Hindlimb muscle (tissue), 1 donor: ENCODE results near the gene CYTH1. TPM values are rescaled to one million over a fixed set of nuclear protein-coding genes. Genes with fewer than 3 reads are reported as not detected.

Experiments used
- DNase-seq: peaks from one replicate; pipeline ENCODE4 v3.0.0-alpha.2; 2013
- polyA plus RNA-seq: library from polyadenylated mRNA; unstranded; fragments of 120-200 nt; gene quantifications from one replicate; pipeline ENCODE4 v1.2.1, GENCODE V29; 2013; ENCODE audit not compliant: insufficient read length

CYTH1 gene, protein sequence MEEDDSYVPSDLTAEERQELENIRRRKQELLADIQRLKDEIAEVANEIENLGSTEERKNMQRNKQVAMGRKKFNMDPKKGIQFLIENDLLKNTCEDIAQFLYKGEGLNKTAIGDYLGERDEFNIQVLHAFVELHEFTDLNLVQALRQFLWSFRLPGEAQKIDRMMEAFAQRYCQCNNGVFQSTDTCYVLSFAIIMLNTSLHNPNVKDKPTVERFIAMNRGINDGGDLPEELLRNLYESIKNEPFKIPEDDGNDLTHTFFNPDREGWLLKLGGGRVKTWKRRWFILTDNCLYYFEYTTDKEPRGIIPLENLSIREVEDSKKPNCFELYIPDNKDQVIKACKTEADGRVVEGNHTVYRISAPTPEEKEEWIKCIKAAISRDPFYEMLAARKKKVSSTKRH
- 22.1 TPM for polyA plus RNA-seq

DNA sequence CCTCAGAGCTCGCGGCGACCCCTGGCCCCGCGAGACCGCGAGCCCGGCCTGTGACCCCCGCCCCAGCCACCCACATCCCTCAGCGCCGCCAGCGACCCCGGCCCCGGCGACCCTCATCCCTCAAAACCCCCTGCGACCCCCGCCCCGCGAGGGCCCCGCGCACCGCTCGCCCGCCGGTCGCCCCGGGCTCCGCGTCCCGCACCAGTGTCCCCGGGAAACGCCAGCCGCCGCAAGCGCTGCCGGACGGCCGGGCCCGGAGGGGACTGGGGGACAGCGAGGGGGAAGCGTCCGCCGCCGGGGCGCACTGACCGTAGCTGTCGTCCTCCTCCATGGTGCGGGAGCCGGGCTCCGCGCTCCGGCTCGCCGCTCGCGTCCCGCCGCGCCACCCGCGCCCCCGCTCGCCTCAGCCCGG is at the start of gene CYTH1:
Gene CYTH1, minus strand, starts transcription at position 381 of the 412 bp plus-strand sequence. Its CDS starts 50 bp downstream, at position 331.
- no peak for DNase-seq

DNA sequence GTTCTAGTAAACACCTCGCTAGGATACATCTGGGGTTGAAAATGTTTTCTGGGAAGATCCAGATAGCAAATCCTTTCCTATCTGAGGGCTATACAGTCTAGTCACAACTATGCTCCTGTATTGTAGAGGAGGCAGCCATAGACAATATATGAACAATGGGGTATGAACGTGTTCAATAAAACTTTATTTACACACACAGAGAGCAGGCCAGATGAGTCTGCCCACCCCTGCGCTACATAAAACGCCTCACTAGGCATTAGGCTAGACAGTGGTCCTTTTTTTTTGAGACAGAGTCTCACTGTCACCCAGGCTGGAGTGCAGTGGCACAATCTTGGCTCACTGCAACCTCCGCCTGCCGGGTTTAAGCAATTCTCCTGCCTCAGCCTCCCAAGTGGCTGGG is 47.4 kb upstream of the CYTH1 start:
- no peak for DNase-seq

DNA sequence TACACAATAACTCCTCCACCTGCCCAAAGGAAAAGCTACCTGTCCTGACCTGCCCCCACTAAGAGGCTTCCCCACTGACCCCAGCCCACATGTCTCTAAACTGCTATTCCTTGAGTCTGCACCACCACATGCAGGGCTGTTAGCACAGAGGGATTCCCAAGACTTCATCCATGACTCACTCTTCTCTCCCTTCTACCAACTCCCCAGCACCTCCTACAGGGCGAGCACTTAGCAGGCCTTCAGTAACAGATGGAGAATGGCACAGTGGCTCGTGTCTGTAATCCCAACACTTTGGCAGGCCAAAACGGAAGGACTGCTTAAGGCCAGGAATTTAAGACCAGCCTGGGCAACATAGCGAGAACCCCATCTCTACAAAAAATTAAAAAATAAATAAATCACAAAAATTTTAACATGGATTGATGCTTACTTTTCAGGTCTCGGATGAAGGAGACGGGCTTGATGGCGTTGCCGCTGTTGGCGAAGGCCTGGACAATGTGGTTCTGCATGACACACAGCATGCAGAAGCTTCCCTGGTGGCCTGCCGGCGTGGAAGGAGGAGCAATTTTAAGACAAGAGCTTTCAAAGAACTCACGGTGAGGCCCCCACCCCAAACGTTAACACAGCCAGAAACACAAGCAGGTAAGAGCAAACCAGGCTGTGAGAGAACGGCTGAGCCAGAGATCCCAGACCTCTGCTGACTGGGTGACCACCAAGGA is 46.6 kb upstream of the CYTH1 start:
- no peak for DNase-seq

DNA sequence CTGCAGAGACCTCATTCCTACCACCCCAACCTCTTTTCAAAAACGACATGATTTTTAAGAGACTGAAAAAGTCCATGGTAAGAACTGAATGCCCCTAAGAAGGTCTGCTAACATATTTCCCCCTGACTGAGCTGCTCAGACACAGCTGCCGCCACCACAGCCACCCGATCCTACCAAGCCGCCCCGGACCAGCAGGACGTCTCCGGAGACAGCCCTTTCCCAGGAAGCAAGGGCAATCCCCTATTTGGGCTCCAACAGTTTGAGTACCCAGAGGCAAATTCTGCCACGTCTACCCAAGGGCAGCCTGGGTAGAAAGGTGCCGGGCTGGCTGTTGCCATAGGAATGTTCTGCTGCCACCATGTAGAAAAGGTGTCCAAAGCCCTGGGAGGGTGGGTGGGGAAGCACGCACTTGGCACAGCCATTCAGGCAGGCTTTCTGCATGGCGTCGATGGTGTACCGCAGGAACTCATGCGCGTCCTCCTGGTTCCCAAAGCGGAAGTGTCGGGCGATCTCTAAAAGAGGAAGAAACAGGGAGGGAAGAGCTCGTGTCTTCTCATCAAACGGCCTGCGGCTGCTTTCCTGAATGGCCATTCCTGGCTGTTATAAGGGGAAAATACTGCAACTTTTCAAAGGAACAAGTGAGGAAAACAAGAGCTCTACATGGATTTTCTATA is 44.9 kb upstream of the CYTH1 start:
- DNase-seq: no peak

GRCh38 chr17:78826421-78826820 is 44.3 kb upstream of the CYTH1 start:
- no peak for DNase-seq

DNA sequence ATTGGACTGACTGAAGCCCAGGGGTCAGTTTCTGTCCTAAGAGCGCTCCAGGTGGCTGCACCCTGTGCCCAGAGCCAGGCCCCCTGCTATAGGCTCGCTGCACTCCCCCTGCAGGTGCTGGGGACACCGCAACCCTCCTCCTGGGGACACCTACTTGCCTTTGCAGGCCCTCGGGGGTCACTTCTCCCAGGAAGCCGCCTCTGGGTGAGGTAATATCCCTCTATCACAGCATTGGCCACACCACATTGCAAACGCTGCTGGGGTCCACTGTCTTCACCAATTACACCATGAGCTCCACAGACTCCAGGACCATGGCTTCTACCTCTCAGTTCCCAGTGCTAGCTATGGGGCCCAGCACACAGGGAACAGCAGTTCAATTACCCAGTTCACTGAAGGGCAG is 43.6 kb upstream of the CYTH1 start:
- DNase-seq: no peak

DNA sequence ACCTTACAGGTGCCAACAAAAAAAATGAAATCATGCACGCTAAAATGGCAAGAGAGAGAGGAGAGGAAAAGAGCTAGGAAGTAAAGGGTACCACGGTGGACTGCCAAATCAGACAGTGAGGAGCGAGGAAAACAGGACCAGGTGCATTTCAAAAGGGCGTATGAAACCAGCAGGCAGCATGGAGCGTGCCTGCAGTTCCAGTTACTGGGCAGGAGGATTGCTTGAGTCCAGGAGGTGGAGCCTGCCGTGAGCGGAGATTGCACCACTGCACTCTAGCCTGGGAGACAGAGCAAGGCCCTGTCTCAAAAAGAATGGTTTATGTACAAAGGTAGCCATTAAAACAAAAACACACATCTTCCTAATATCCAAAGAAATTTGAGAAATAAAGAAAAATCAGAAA is 42.2 kb upstream of the CYTH1 start:
- no peak for DNase-seq

GRCh38 chr17:78823282-78824046 is 41.4 kb upstream of the CYTH1 start:
- DNase-seq: no peak

GRCh38 chr17:78822552-78822951 is 40.5 kb upstream of the CYTH1 start:
- no peak for DNase-seq

DNA sequence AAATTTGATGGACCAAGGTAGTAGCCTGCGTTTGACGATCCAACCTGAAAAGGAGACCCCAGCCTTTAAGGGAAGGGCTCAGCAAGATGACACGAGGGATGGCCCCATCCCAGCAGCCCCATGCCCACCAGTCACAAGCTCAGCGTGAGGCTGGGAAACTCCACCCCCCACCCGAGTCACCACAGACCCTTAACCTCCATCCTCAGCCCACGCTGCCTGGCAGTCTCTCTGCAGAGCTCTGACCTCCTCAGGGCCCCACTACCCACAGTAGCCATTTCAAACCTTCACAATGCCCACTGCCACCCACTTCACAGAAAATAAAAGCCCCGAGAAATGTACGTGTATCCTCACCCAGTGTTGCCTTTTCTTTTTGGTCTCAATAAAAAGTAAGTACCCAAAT is 39.9 kb upstream of the CYTH1 start:
- no peak for DNase-seq

GRCh38 chr17:78820841-78821240 is 38.8 kb upstream of the CYTH1 start:
- DNase-seq: no peak

DNA sequence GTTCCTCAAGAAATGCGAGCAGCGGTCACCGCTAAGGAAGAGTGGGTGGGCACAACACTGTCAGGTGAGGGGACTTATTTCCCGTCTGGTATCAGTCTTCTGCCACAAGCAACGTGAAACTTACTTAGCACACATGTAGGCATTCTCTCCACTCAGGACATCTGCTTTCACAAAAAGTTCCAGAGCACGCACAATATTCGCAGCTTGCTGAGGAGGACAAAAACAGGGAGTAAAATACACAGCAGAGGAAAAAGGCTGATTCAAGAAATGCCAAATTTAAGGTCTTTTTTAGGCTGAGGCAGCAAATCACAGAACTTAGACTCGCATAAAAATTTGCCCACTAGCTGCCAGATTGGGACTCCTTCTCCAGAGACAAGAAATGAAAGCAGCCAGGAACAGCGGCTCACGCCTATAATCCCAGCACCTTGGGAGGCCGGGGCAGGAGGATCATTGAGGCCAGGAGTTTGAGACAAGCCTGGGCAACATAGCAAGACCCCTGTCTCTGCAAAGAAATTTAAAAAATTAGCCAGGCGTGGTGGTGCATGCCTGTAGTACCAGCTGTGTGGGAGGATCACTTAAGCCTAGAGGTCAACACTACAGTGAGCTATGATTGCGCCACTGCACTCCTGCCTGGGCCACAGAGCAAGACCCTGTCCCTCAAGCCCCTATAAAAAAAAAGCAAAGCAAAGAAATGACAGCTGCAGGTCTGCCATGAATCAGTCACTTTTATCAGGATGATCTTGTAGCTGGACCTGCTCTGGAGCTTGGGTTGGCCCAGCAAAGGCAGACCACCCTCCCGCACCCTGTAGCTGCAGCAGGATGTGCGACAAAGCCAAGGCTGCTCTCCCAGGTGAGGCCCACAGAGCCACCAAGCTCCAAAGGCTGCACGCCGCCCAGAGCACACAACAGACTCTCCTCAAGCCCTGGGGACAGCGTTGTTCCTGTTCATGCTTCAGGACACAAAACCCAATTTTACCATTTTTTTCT is 38.0 kb upstream of the CYTH1 start:
- DNase-seq: no peak

DNA sequence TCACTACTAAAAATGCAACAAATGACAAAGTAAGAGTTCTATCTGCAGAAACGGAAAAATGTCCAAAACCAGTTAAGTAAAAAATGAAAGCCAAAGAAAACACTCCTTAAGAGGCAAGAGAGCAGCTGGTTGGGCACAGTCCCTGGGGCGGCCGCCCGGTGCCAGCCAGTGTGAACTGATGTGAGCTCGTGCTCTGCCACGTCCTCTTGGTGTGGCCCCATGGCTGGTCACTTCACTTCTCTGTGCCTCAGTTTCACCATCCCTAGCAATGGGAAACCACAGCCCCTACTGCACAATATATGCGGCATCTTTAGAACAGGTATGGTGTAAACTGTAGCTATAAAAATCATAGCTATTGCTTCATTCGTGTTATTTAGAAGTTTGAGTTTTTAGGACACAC is 37.3 kb upstream of the CYTH1 start:
- no peak for DNase-seq

GRCh38 chr17:78818932-78819331 is 36.9 kb upstream of the CYTH1 start:
- DNase-seq: peak; percentile 54

GRCh38 chr17:78818152-78818846 is 36.2 kb upstream of the CYTH1 start:
- no peak for DNase-seq

- no peak for DNase-seq
Measured at GRCh38 chr17:78817123-78817522, 35.0 kb upstream of the CYTH1 start.

DNA sequence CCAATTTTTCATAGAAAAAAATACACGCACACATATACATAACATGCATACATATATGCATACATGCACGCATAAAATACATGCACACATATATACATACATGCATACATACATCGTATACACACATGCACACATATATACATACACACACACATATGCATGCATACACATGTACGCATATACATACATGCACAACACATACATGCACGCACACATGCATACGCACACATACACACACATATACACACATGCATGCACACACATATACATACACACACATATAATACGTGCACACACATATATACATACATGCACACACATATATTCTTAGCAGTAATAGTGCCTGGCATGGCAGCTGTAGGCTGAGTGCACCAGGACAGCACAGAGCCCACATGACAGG is 33.6 kb upstream of the CYTH1 start:
- DNase-seq: no peak

DNA sequence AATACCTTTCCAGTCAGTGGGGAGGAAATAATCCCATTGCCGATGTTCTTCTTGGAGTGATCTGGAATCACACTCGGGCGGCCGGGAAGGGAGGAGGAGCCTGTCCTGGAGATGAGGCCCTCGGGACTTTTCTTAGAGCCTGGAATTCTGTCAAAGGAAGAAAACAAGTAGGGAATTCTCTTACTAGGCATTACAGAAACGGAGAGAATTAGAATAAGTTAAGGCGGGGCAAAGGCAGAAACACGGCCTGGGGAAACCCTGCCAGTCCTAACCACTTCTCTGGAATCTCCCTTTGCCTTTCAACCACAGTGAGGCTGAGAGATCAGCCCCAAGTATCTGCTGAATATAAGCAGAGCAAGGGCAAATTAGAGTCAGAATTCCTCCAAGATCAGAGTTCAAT is 30.8 kb upstream of the CYTH1 start:
- no peak for DNase-seq

- DNase-seq: no peak
Measured at GRCh38 chr17:78808163-78808562, 26.1 kb upstream of the CYTH1 start.

DNA sequence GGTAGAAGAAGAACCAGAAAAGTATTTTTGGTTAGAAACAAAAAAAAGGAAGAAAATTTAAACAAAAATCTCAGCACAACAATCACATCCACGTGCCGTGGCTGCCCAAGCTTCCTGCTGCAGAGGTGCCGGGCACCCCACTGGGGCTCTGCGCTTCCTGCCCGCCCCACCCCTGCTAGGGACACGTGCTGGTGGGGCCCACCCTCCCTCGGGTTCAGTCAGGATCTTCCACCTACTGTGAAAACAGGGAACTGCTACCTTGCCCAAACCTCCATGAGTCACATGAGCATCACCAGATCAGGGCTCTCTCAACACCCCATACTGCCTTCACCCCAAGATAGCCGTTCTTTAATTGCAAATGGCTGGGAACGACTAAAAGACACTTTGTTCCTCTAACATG is 24.4 kb upstream of the CYTH1 start:
- DNase-seq: no peak

GRCh38 chr17:78805301-78805700 is 23.2 kb upstream of the CYTH1 start:
- DNase-seq: no peak
